ENCODE results near the gene KCNG4.

KCNG4 gene

GRCh38 chr16:84260766-84261554 lies 21.1 kb upstream of the KCNG4 start:
- DNase-seq (ENCODE audit: low spot score) = no peak
- in situ Hi-C loops (cut with MboI; ENCODE audit: low sequenced_read_pairs, unreplicated experiment) = no loop called here
- no peak for TF ChIP-seq CTCF (IDR thresholded peaks at IDR 0.05; ENCODE audit: borderline replicate concordance, control extremely low read depth, extremely low read depth, insufficient read depth, missing control alignments)

DNA sequence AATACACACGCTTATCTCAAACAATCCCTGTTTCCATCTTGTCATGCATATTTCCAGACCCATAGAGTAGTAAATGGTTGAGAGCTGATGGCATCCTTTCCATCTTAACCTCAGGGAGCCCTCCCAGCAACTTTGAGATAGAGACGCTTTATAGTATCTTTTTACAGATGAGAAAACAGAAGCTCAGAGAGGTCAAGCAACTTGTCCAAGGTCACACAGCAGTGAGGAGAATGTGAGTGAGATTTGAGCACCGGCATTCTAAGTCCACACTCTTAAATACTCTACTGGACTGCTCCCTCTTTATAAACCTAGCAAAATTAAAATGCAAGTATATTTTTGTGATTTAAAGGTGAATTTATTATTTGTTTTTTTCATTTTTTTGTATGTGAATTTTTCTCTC lies 19.9 kb upstream of the KCNG4 start:
- no peak for DNase-seq (ENCODE audit: low spot score)
- no peak for TF ChIP-seq CTCF (IDR thresholded peaks at IDR 0.05; ENCODE audit: borderline replicate concordance, control extremely low read depth, extremely low read depth, insufficient read depth, missing control alignments)
- in situ Hi-C loops (cut with MboI; ENCODE audit: low sequenced_read_pairs, unreplicated experiment) = no loop called here

GRCh38 chr16:84258266-84258665 lies 18.5 kb upstream of the KCNG4 start:
- no peak for DNase-seq (ENCODE audit: low spot score)
- in situ Hi-C loops (cut with MboI; ENCODE audit: low sequenced_read_pairs, unreplicated experiment) = no loop called here
- TF ChIP-seq CTCF (IDR thresholded peaks at IDR 0.05; ENCODE audit: borderline replicate concordance, control extremely low read depth, extremely low read depth, insufficient read depth, missing control alignments) = no peak

DNA sequence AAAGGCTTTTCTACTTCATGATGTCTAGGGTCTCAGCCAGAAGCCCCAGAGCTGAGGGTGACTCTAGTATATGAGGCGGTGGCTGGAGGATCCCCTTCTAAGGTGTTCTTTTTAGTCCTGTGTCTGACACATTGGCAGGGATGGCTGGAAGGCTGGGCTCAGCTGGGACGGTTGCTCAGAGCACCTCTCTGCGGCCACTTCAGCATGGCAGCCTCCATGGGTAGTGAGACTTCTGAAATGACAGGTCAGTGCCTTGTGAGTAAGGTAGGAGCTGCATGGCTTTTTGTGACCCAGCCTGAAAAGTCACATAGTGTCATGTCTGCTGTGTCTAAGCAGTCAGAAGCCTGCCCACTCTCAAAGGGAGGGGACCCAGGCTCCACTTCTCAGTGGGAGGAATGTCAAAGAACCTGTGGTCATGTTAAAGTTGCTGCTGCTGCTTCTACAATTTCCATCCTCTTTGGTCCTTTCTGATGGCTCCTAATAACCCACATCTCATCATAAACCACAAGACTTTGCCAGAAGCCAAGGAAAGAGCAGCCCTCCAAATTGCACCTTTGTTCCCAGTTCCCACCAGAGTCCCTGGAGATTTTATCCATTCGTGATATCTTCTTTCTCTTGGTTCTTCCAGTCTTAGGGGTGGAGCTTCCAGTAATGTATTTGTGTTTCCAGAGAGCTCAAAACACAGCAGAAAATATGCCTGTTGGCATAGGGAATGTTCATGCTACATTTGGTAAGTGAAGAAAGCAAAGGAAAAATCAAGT lies 15.4 kb upstream of the KCNG4 start:
- TF ChIP-seq CTCF (IDR thresholded peaks at IDR 0.05; ENCODE audit: borderline replicate concordance, control extremely low read depth, extremely low read depth, insufficient read depth, missing control alignments) = no peak
- in situ Hi-C loops (cut with MboI; ENCODE audit: low sequenced_read_pairs, unreplicated experiment) = no loop called here
- DNase-seq (ENCODE audit: low spot score) = no peak

DNA sequence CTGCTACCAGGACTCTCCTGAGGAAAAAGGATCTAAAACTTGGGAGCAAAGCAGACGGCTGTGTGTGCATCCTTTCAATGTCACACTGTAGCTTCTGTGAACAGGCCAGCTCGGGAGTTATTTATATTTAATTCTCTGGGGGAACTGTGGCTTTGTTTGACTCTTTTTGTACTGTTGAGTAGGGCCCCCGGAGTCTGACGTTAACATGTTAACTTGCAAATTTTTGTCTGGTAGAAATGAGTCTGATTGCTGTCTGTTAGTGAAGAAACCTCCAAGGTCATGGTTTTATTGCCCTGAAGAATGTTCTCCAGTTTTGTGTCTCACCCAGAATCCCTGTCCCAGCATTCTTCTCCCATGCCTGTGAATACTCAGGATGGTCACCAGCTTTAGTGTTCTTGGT lies 14.2 kb upstream of the KCNG4 start:
- TF ChIP-seq CTCF (IDR thresholded peaks at IDR 0.05; ENCODE audit: borderline replicate concordance, control extremely low read depth, extremely low read depth, insufficient read depth, missing control alignments) = no peak
- in situ Hi-C loops (cut with MboI; ENCODE audit: low sequenced_read_pairs, unreplicated experiment) = no loop called here
- DNase-seq (ENCODE audit: low spot score) = no peak

DNA sequence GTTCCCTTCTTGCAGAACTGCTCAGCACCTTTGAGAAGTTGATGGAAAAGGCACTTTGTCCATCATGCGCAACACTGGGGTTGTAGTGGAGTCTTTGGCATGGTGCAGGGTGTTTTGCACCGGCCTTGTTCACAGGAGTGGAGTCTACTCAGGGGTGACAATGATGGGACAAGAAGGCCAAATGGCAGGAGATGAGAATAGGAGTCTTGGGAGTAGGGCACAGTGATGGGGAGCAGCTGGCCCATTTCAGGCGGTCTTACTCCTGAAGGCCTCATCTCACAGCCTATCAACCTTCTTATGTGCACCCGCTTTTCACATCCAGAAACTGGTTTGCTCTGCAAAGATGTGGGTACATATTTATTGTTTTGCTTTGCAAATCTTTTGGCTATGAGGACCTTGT lies 13.4 kb upstream of the KCNG4 start:
- no peak for TF ChIP-seq CTCF (IDR thresholded peaks at IDR 0.05; ENCODE audit: borderline replicate concordance, control extremely low read depth, extremely low read depth, insufficient read depth, missing control alignments)
- DNase-seq (ENCODE audit: low spot score) = no peak
- in situ Hi-C loops (cut with MboI; ENCODE audit: low sequenced_read_pairs, unreplicated experiment) = no loop called here

All from GM13976 (cell line).